K562 (cell line): ENCODE results near the gene ADSS1. TPM values are rescaled to one million over a fixed set of nuclear protein-coding genes. Genes with fewer than 3 reads are reported as not detected.

Experiments used
- ATAC-seq: fragments of 200-7000 bp; cut with Tn5 transposase; 3 replicates; pipeline ENCODE4 v1.9.1; 2020; ENCODE audit warnings: moderate library complexity
- BruUV-seq: library from RNA; stranded (reverse); fragments of 400-500 nt; replicated peaks from 2 replicates; lab custom pipeline; 2021; lab: Mats Ljungman, UMichigan
- CTCF ChIA-PET: fragments of 300-600 bp; formaldehyde crosslinking; extraction: SDS; loops from one replicate; lab custom pipeline; 2021; ENCODE audit warnings: low intra/inter-chr PET ratio; lab: Yijun Ruan, JAX
- POLR2A ChIA-PET: fragments of 300-600, 350-650 bp; sonication (Branson Sonifier 250); formaldehyde crosslinking; extraction: SDS; loops from one replicate; lab custom pipeline; 2021; ENCODE audit warnings: antibody characterized with exemption, inconsistent platforms; lab: Yijun Ruan, JAX
- DNase-seq, 4 experiments: peaks; one replicate each; pipeline versions ENCODE4 v3.0.0 to v3.0.0-alpha.2; 2011 to 2018; ENCODE audit warnings: low spot score in 3 of 4, mixed read lengths in 3 of 4; ENCODE audit errors: extremely low read depth in 1 of 4
- FAIRE-seq: peaks from 2 replicates; lab custom pipeline; 2011; peaks lifted over from hg19 to GRCh38; lab: Jason Lieb, UNC
- H2AFZ ChIP-seq: 2 replicates; pipeline ENCODE4 v1.6.0; 2011; ENCODE audit warnings: low read depth, low read length, control low read depth, inconsistent platforms
- H3K27ac ChIP-seq: fragments of 200-600 bp; 3 replicates; pipeline ENCODE4 v1.8.0; 2011; ENCODE audit warnings: low read depth, mild to moderate bottlenecking, control low read depth, inconsistent platforms, low read length, moderate library complexity, mixed read lengths; ENCODE audit errors: extremely low read depth
- H3K27me3 ChIP-seq, 2 experiments: fragments of 300-600 bp in 1 of 2; 2 replicates in 1 of 2; 3 replicates in 1 of 2; pipeline versions ENCODE4 v1.6.0 to v1.8.0; 2011; ENCODE audit warnings: inconsistent platforms in 2 of 2, low read length in 2 of 2, mild to moderate bottlenecking in 1 of 2, mixed read lengths in 1 of 2, moderate library complexity in 1 of 2; ENCODE audit not compliant: control insufficient read depth in 2 of 2, insufficient read depth in 2 of 2
- H3K36me3 ChIP-seq: fragments of 300-600 bp; 3 replicates; pipeline ENCODE4 v1.8.0; 2011; ENCODE audit warnings: mild to moderate bottlenecking, low read length, inconsistent platforms; ENCODE audit not compliant: control insufficient read depth, insufficient read depth
- H3K4me1 ChIP-seq, 2 experiments: fragments of 200-600 bp in 1 of 2; replicated peaks in 1 of 2; 2 replicates in 1 of 2; 3 replicates in 1 of 2; pipeline versions ENCODE4 v1.5.1 to v1.8.0; 2011; ENCODE audit warnings: inconsistent platforms in 2 of 2, low read length in 2 of 2, mild to moderate bottlenecking in 1 of 2, mixed read lengths in 1 of 2, moderate library complexity in 1 of 2; ENCODE audit not compliant: control insufficient read depth in 2 of 2, insufficient read depth in 2 of 2
- H3K4me2 ChIP-seq: 2 replicates; pipeline ENCODE4 v1.6.1; 2011; ENCODE audit warnings: low read length, control low read depth, inconsistent platforms, mixed read lengths; ENCODE audit not compliant: insufficient read depth
- H3K4me3 ChIP-seq: fragments of 200-600 bp; sonication (generic), shearing (Covaris generic); 2 replicates; pipeline ENCODE4 v1.5.1; 2016; ENCODE audit warnings: control low read depth, inconsistent platforms
- H3K79me2 ChIP-seq: fragments of 200-600 bp; 3 replicates; pipeline ENCODE4 v1.8.0; 2011; ENCODE audit warnings: low read length, inconsistent platforms; ENCODE audit not compliant: control insufficient read depth, insufficient read depth
- H3K9ac ChIP-seq, 2 experiments: 2 replicates each; pipeline versions ENCODE4 v1.6.0 to v1.6.1; 2011; ENCODE audit warnings: low read depth in 2 of 2, low read length in 2 of 2, control low read depth in 1 of 2, inconsistent platforms in 1 of 2, mild to moderate bottlenecking in 1 of 2, mixed read lengths in 1 of 2; ENCODE audit not compliant: insufficient read depth in 1 of 2
- H3K9me1 ChIP-seq: one replicate; pipeline ENCODE4 v1.6.0; 2011; ENCODE audit warnings: inconsistent platforms, mild to moderate bottlenecking, low read length, moderate library complexity; ENCODE audit not compliant: control insufficient read depth, insufficient read depth
- H3K9me3 ChIP-seq: replicated peaks from 2 replicates; pipeline ENCODE4 v1.5.1; 2011; ENCODE audit warnings: low read depth, low read length, inconsistent platforms; ENCODE audit not compliant: control insufficient read depth, insufficient read depth
- H4K20me1 ChIP-seq: replicated peaks from 2 replicates; pipeline ENCODE4 v1.6.1; 2011; ENCODE audit warnings: low read length, inconsistent platforms, mixed read lengths; ENCODE audit not compliant: control insufficient read depth, insufficient read depth
- BCL6 ChIP-seq: fragments of 250-450 bp; sonication (Bioruptor Pico); IDR thresholded peaks from 2 replicates; pipeline ENCODE4 v1.4.0; 2020
- BRF2 ChIP-seq: IDR thresholded peaks from 3 replicates; pipeline ENCODE4 v1.6.1; 2011; ENCODE audit warnings: borderline replicate concordance, mild to moderate bottlenecking; ENCODE audit not compliant: insufficient read length, insufficient read depth
- CGGBP1 ChIP-seq: fragments of 250-450 bp; sonication (Bioruptor Pico); IDR thresholded peaks from 2 replicates; pipeline ENCODE4 v1.9.0; 2021; ENCODE audit warnings: mild to moderate bottlenecking
- EGR1 ChIP-seq: fragments of 450-650 bp; conservative IDR thresholded peaks from 2 replicates; pipeline ENCODE4 v1.6.1; 2017; ENCODE audit warnings: mild to moderate bottlenecking
- MEF2A ChIP-seq: IDR thresholded peaks from 2 replicates; pipeline ENCODE4 v1.6.1; 2011; ENCODE audit warnings: low read depth, mild to moderate bottlenecking, low read length, moderate library complexity; ENCODE audit not compliant: control insufficient read depth
- POLR2G ChIP-seq: fragments of 200-400 bp; formaldehyde crosslinking; IDR thresholded peaks from 2 replicates; pipeline ENCODE4 v1.6.1; 2017; ENCODE audit warnings: low read depth, mild to moderate bottlenecking, antibody characterized with exemption, low read length, moderate library complexity
- RBFOX2 ChIP-seq: fragments of 200-400 bp; formaldehyde crosslinking; IDR thresholded peaks from 2 replicates; pipeline ENCODE4 v1.6.1; 2017; ENCODE audit warnings: low read depth, mild to moderate bottlenecking, low read length, moderate library complexity
- ZBTB17 ChIP-seq: fragments of 450-650 bp; formaldehyde crosslinking; IDR thresholded peaks from 2 replicates; pipeline ENCODE4 v1.4.0; 2020; ENCODE audit warnings: mild to moderate bottlenecking
- ZNF143 ChIP-seq: sonication (generic); formaldehyde crosslinking; IDR thresholded peaks from 2 replicates; pipeline ENCODE4 v1.9.0; 2022; ENCODE audit warnings: mild to moderate bottlenecking, missing genetic modification reagents
- ZNF639 ChIP-seq, 2 experiments: fragments of 200-800 bp in 1 of 2; sonication (Bioruptor generic) in 1 of 2; sonication (generic) in 1 of 2; formaldehyde crosslinking in 1 of 2; IDR thresholded peaks in 1 of 2; conservative IDR thresholded peaks in 1 of 2; 2 replicates each; pipeline versions ENCODE4 v1.5.0 to v1.6.1; 2016 to 2020; ENCODE audit warnings: missing compliant biosample characterization in 1 of 2, missing genetic modification characterization in 1 of 2, missing genetic modification reagents in 1 of 2
- ZNF76 ChIP-seq: fragments of 250-450 bp; sonication (Bioruptor Pico); IDR thresholded peaks from 2 replicates; pipeline ENCODE4 v1.4.0; 2020; ENCODE audit warnings: mild to moderate bottlenecking, moderate library complexity, borderline replicate concordance
- WGBS: fragments of 100-300 bp; shearing (Covaris generic); methylation state at CpG from one replicate; pipeline ENCODE4 v1.1.6; 2016; ENCODE audit warnings: low coverage, mixed read lengths; ENCODE audit not compliant: insufficient coverage; ENCODE audit errors: missing lambda C conversion rate; 5-methylcytosine and 5-hydroxymethylcytosine counted together
- in situ Hi-C: fragments of 300-500 bp; cut with MboI; formaldehyde crosslinking; loops from 4 replicates; pipeline ENCODE4 v1.15.0; 2018; ENCODE audit warnings: inconsistent platforms, mixed read lengths
- intact Hi-C: fragments of 100-400 bp; cut with micrococcal nuclease; formaldehyde crosslinking; loops from 2 replicates; pipeline ENCODE4 v1.14.2; 2022
- polyA plus RNA-seq, 8 experiments: library from polyadenylated mRNA; depleted of rRNA in 4 of 8; stranded (reverse) in 5 of 8; unstranded in 3 of 8; fragments of >200 nt; fragmentation: Nextera tagmentation in 2 of 8; fragmentation: Illumina TruSeq in 1 of 8; extraction: Ambion mirVana in 2 of 8; extraction: Trizol in 1 of 8; gene quantifications; 2 replicates each; pipeline versions ENCODE4 v1.2.1 to v1.2.3, GENCODE V29; 2011 to 2014; ENCODE audit warnings: inconsistent platforms in 1 of 8, missing spikeins in 1 of 8
- total RNA-seq, 7 experiments: library from RNA; depleted of rRNA in 6 of 7; stranded (reverse); fragments of >200 nt in 6 of 7; fragmentation: Illumina TruSeq in 2 of 7; extraction: Trizol in 2 of 7; gene quantifications; 2 replicates each; pipeline versions ENCODE4 v1.2.1 to v1.2.3, GENCODE V29; 2011 to 2021; ENCODE audit warnings: low replicate concordance in 1 of 7

ADSS1 gene
- total and polyA plus RNA-seq, 9 of the 15 experiments (the other 6 are each of a cell fraction or from before 2014, with no cell fraction given) = 0.53 to 5.9 (median 3.9) TPM

- Histone ChIP-seq H3K9ac (peak overlapping the region in 1 of 2 experiments; percentile 58; a peak in 2 of 4 replicates), H4K20me1 (peaks cover 12% of the 10 kb centered on the region; the same call in 1 of the 2 replicates), H3K4me1 (peaks cover 8 to 66% of the 10 kb centered on the region in 2 experiments; a peak in 4 of 5 replicates), H3K27me3 (no peaks in the 10 kb centered on the region), H3K9me1 (no peaks in the 10 kb centered on the region), H3K4me2 (no peak overlapping the region), H3K9me3 (no peaks in the 10 kb centered on the region), H3K36me3 (peaks cover 61% of the 10 kb centered on the region; the same call in 1 of the 3 replicates), H3K27ac (no peak overlapping the region), H2AFZ (no peak overlapping the region), H3K4me3 (no peak overlapping the region), H3K79me2 (peaks cover 41% of the 10 kb centered on the region)
- POLR2A ChIA-PET = interaction anchor here (0.6 to 0.7 kb wide), 3 partner anchors 30 to 205 kb away, joined by 3 read pairs; no protein-coding TSS in a partner anchor
- FAIRE-seq (no peak), DNase-seq (no peak), ATAC-seq (no peak)
- CTCF ChIA-PET = no interaction called here
- intact Hi-C loops = no loop called here
- in situ Hi-C loops = no loop called here
- TF ChIP-seq BRF2 (no peak), ZNF76 (CRISPR knock-in tag) (no peak), BCL6 (no peak), ZNF143 (no peak), ZBTB17 (CRISPR knock-in tag) (no peak), MEF2A (no peak), RBFOX2 (peak; percentile 46), EGR1 (0 out of 2 replicates have a peak, but pooled peaks have one; percentile 25), CGGBP1 (CRISPR knock-in tag) (no peak), ZNF639 (CRISPR knock-in tag; conservative IDR thresholded peaks at IDR 0.05 in 1 of 2, IDR thresholded peaks at IDR 0.05 in 1 of 2) (no peak), POLR2G (peak; percentile 50)
- WGBS = 87% methylated on average over 11 of the region's 39 CpGs
- no TSS peak for BruUV-seq
Observed at GRCh38 chr14:104788873-104789663, 65.0 kb downstream of the ADSS1 start.
